H1 (cell line): ENCODE results near the gene ZMIZ1. TPM values are rescaled to one million over a fixed set of nuclear protein-coding genes. Genes with fewer than 3 reads are reported as not detected.

Experiments
- CTCF ChIA-PET: fragments of 300-600 bp; sonication (Branson Sonifier 250); formaldehyde crosslinking; loops from one replicate; lab custom pipeline; 2021; ENCODE audit not compliant: partially characterized antibody; lab: Charles Lee
- POLR2A ChIA-PET: fragments of 300-600 bp; sonication (Branson Sonifier 250); formaldehyde crosslinking; loops from one replicate; lab custom pipeline; 2021; ENCODE audit warnings: inconsistent platforms; ENCODE audit not compliant: partially characterized antibody; lab: Charles Lee
- DNase-seq, 2 experiments: peaks; one replicate each; pipeline versions ENCODE4 v3.0.0 to v3.0.0-alpha.2; 2010 to 2022; ENCODE audit warnings: low spot score in 2 of 2, low read depth in 1 of 2, mixed read lengths in 1 of 2
- FAIRE-seq: peaks from 2 replicates; lab custom pipeline; 2011; peaks lifted over from hg19 to GRCh38; lab: Jason Lieb, UNC
- H2AFZ ChIP-seq: 2 replicates; pipeline ENCODE4 v1.8.1; 2012; ENCODE audit warnings: low read length, inconsistent platforms
- H2AK5ac ChIP-seq: 2 replicates; pipeline ENCODE4 v1.6.1; 2013; ENCODE audit warnings: low read depth, low read length
- H2BK120ac ChIP-seq: replicated peaks from 2 replicates; pipeline ENCODE3; 2013; ENCODE audit warnings: low read depth, low read length, inconsistent platforms
- H2BK12ac ChIP-seq: 2 replicates; pipeline ENCODE4 v1.6.1; 2013; ENCODE audit warnings: low read depth, low read length
- H2BK15ac ChIP-seq: 2 replicates; pipeline ENCODE4 v1.6.1; 2013; ENCODE audit warnings: low read length
- H2BK20ac ChIP-seq: 2 replicates; pipeline ENCODE4 v1.6.1; 2013; ENCODE audit warnings: low read length
- H2BK5ac ChIP-seq: 2 replicates; pipeline ENCODE4 v1.6.1; 2013; ENCODE audit warnings: low read depth, low read length
- H3K14ac ChIP-seq: 2 replicates; pipeline ENCODE4 v1.6.1; 2013; ENCODE audit warnings: inconsistent platforms; ENCODE audit not compliant: insufficient read length
- H3K18ac ChIP-seq: 2 replicates; pipeline ENCODE4 v1.6.1; 2013; ENCODE audit warnings: low read length; ENCODE audit errors: extremely low read depth
- H3K23ac ChIP-seq: 2 replicates; pipeline ENCODE4 v1.6.1; 2013; ENCODE audit warnings: inconsistent platforms; ENCODE audit not compliant: insufficient read length
- H3K23me2 ChIP-seq: 2 replicates; pipeline ENCODE4 v1.6.1; 2013; ENCODE audit warnings: low read depth, low read length
- H3K27ac ChIP-seq: 2 replicates; pipeline ENCODE4 v1.6.1; 2011; ENCODE audit warnings: low read depth, low read length, inconsistent platforms
- H3K27me3 ChIP-seq, 4 experiments: replicated peaks in 1 of 4; 1 replicate in 1 of 4; 2 replicates in 3 of 4; pipeline versions ENCODE4 v1.6.1 to v1.8.1; 2011 to 2013; ENCODE audit warnings: low read length in 3 of 4, mild to moderate bottlenecking in 3 of 4, inconsistent platforms in 2 of 4, mixed read lengths in 2 of 4, moderate library complexity in 1 of 4; ENCODE audit not compliant: control insufficient read depth in 3 of 4, insufficient read depth in 3 of 4; ENCODE audit errors: extremely low read depth in 1 of 4
- H3K36me3 ChIP-seq, 4 experiments: 2 replicates each; pipeline versions ENCODE4 v1.6.1 to v1.8.1; 2011 to 2013; ENCODE audit warnings: mild to moderate bottlenecking in 4 of 4, low read length in 3 of 4, moderate library complexity in 2 of 4, control low read depth in 1 of 4, inconsistent platforms in 1 of 4; ENCODE audit not compliant: insufficient read depth in 4 of 4, control insufficient read depth in 2 of 4
- H3K4ac ChIP-seq: replicated peaks from 2 replicates; pipeline ENCODE3; 2013; ENCODE audit warnings: low read length, low read depth, mixed read lengths, inconsistent platforms; ENCODE audit not compliant: insufficient read length
- H3K4me1 ChIP-seq, 4 experiments: replicated peaks in 1 of 4; 1 replicate in 1 of 4; 2 replicates in 3 of 4; pipeline versions ENCODE4 v1.6.1 to v1.8.1; 2011 to 2013; ENCODE audit warnings: low read length in 3 of 4, inconsistent platforms in 2 of 4, mixed read lengths in 1 of 4; ENCODE audit not compliant: insufficient read depth in 4 of 4, control insufficient read depth in 3 of 4
- H3K4me2 ChIP-seq, 2 experiments: 2 replicates each; pipeline versions ENCODE4 v1.6.1 to v1.8.1; 2011 to 2013; ENCODE audit warnings: low read depth in 2 of 2, low read length in 2 of 2, control low read depth in 1 of 2, inconsistent platforms in 1 of 2, mild to moderate bottlenecking in 1 of 2; ENCODE audit not compliant: insufficient read depth in 1 of 2
- H3K4me3 ChIP-seq, 4 experiments: fragments of 200-600, 300-600 bp in 1 of 4; sonication (generic), shearing (Covaris generic), sonication (Bioruptor Twin) in 1 of 4; 2 replicates each; pipeline versions ENCODE4 v1.5.1 to v1.8.1; 2011 to 2016; ENCODE audit warnings: low read length in 4 of 4, low read depth in 3 of 4, control low read depth in 2 of 4, inconsistent platforms in 2 of 4, mild to moderate bottlenecking in 2 of 4, mixed read lengths in 1 of 4, moderate library complexity in 1 of 4; ENCODE audit not compliant: insufficient read depth in 2 of 4; ENCODE audit errors: extremely low read depth in 1 of 4
- H3K56ac ChIP-seq: replicated peaks from 2 replicates; pipeline ENCODE3; 2013; ENCODE audit warnings: low read depth, mild to moderate bottlenecking, mixed read lengths, low read length, inconsistent platforms; ENCODE audit not compliant: insufficient read length
- H3K79me1 ChIP-seq: 2 replicates; pipeline ENCODE4 v1.6.1; 2013; ENCODE audit warnings: low read depth, low read length, control low read depth
- H3K79me2 ChIP-seq, 2 experiments: 2 replicates each; pipeline versions ENCODE4 v1.6.1 to v1.8.1; 2012 to 2013; ENCODE audit warnings: low read length in 2 of 2, mild to moderate bottlenecking in 2 of 2, inconsistent platforms in 1 of 2; ENCODE audit not compliant: insufficient read depth in 2 of 2, control insufficient read depth in 1 of 2
- H3K9ac ChIP-seq, 4 experiments: replicated peaks in 1 of 4; 1 replicate in 1 of 4; 2 replicates in 3 of 4; pipeline versions ENCODE4 v1.6.1 to v1.8.1; 2011 to 2013; ENCODE audit warnings: low read depth in 3 of 4, low read length in 3 of 4, control low read depth in 2 of 4, mild to moderate bottlenecking in 2 of 4, moderate library complexity in 2 of 4, inconsistent platforms in 1 of 4; ENCODE audit errors: extremely low read depth in 1 of 4
- H3K9me3 ChIP-seq, 2 experiments: 2 replicates each; pipeline versions ENCODE4 v1.6.1 to v1.8.1; 2012 to 2013; ENCODE audit warnings: mild to moderate bottlenecking in 2 of 2, moderate library complexity in 2 of 2, control low read depth in 1 of 2, inconsistent platforms in 1 of 2, low read depth in 1 of 2, low read length in 1 of 2, mixed read lengths in 1 of 2; ENCODE audit not compliant: insufficient read depth in 2 of 2
- H4K20me1 ChIP-seq, 2 experiments: replicated peaks in 1 of 2; 2 replicates each; pipeline versions ENCODE3 to v1.8.1; 2011 to 2013; ENCODE audit warnings: inconsistent platforms in 2 of 2, low read length in 2 of 2, mild to moderate bottlenecking in 1 of 2; ENCODE audit not compliant: insufficient read depth in 2 of 2, control insufficient read depth in 1 of 2
- H4K5ac ChIP-seq: 2 replicates; pipeline ENCODE4 v1.6.1; 2013; ENCODE audit warnings: low read length, low read depth, mixed read lengths, inconsistent platforms; ENCODE audit not compliant: insufficient read length
- H4K8ac ChIP-seq: 2 replicates; pipeline ENCODE4 v1.8.0; 2013; ENCODE audit warnings: mild to moderate bottlenecking, moderate library complexity, low read length, inconsistent platforms; ENCODE audit not compliant: insufficient read depth; ENCODE audit errors: extremely low read depth
- H4K91ac ChIP-seq: replicated peaks from 2 replicates; pipeline ENCODE3; 2013; ENCODE audit warnings: low read length, mixed read lengths, inconsistent platforms; ENCODE audit not compliant: insufficient read length
- CHD1 ChIP-seq: IDR thresholded peaks from 2 replicates; pipeline ENCODE4 v1.6.1; 2012; ENCODE audit warnings: low read depth, low read length, improper control_type of control experiment
- E2F6 ChIP-seq: IDR thresholded peaks from 2 replicates; pipeline ENCODE4 v1.6.1; 2012; ENCODE audit warnings: inconsistent platforms
- KDM4A ChIP-seq: IDR thresholded peaks from one replicate; pipeline ENCODE4 v1.7.1; 2012; ENCODE audit warnings: low read depth, mild to moderate bottlenecking, moderate library complexity, low read length, inconsistent platforms; ENCODE audit not compliant: severe bottlenecking
- RBBP5 ChIP-seq: IDR thresholded peaks from 2 replicates; pipeline ENCODE4 v1.7.1; 2012; ENCODE audit warnings: low read depth, mild to moderate bottlenecking, inconsistent platforms, low read length, moderate library complexity, borderline replicate concordance
- WGBS, 2 experiments: shearing (Covaris generic) in 1 of 2; methylation state at CpG; one replicate each; pipeline versions ENCODE4 v1.1.6 to v1.1.7; 2013 to 2015; ENCODE audit warnings: low lambda C conversion rate in 2 of 2, mixed read lengths in 2 of 2, inconsistent platforms in 1 of 2, low coverage in 1 of 2, missing lambda C conversion rate in 1 of 2; ENCODE audit not compliant: insufficient replicate concordance in 2 of 2, insufficient coverage in 1 of 2, insufficient read length in 1 of 2; ENCODE audit errors: extremely low coverage in 1 of 2, missing lambda C conversion rate in 1 of 2; 5-methylcytosine and 5-hydroxymethylcytosine counted together
- polyA plus RNA-seq, 7 experiments: library from polyadenylated mRNA; depleted of rRNA in 3 of 7; stranded (reverse) in 5 of 7; unstranded in 2 of 7; fragments of >200 nt in 5 of 7; fragments of 200-250 nt in 2 of 7; gene quantifications; 1 replicate in 5 of 7; 2 replicates in 1 of 7; 4 replicates in 1 of 7; pipeline versions ENCODE4 v1.2.1 to v1.2.3, GENCODE V29; 2011 to 2013; ENCODE audit warnings: missing spikeins in 2 of 7, mixed read lengths in 2 of 7
- total RNA-seq: library from RNA; stranded (reverse); fragmentation: NEBNext Ultra II Directional; extraction: Animal tissue kit (Norgen Biotek cat#: 25700); gene quantifications from 2 replicates; pipeline ENCODE4 v1.2.1, GENCODE V29; 2021

ZMIZ1 gene
- total and polyA plus RNA-seq, 2 of the 8 experiments (the other 6 are each of a cell fraction or from before 2014, with no cell fraction given), result 8.1 to 28.0 TPM

GRCh38 chr10:79275105-79275430 lies 206.3 kb downstream of the ZMIZ1 start:
- Histone ChIP-seq H3K36me3 (peaks cover 0 to 12% (median 5%) of the 10 kb centered on the region in 4 experiments; a peak in 5 of 8 replicates), H3K23me2 (no peaks in the 10 kb centered on the region), H2BK15ac (no peak overlapping the region), H2BK12ac (no peak overlapping the region), H4K91ac (no peak overlapping the region), H3K27me3 (no peaks in the 10 kb centered on the region), H3K14ac (no peak overlapping the region), H4K20me1 (peaks cover 5 to 11% of the 10 kb centered on the region in 2 experiments), H2BK5ac (no peak overlapping the region), H2BK120ac (no peak overlapping the region), H3K79me2 (no peaks in the 10 kb centered on the region)
- FAIRE-seq (no peak), DNase-seq (no peak)
- CTCF ChIA-PET, result no interaction called here
- TF ChIP-seq RBBP5 (no peak), KDM4A (no peak), CHD1 (no peak), E2F6 (no peak)
- TF ChIP-seq, all 59 proteins: peak for 0
- WGBS, 2 experiments, result 91% methylated on average over 3 of the region's 3 CpGs; no CpG with 5 or more reads in 1 of the 2 experiments
- H3K23ac ChIP-seq, result no peak overlapping the region
- H4K8ac ChIP-seq, result no peak overlapping the region
- no peak overlapping the region for H4K5ac ChIP-seq
- H3K18ac ChIP-seq, result no peak overlapping the region
- H3K9ac ChIP-seq, result no peak overlapping the region
- no peaks in the 10 kb centered on the region; a peak in 3 of 7 replicates for H3K4me1 ChIP-seq
- peaks cover 0 to 10% of the 10 kb centered on the region in 2 experiments; a peak in 1 of 4 replicates for H3K9me3 ChIP-seq
- H2AFZ ChIP-seq, result no peak overlapping the region
- no peak overlapping the region for H2AK5ac ChIP-seq
- POLR2A ChIA-PET, result no interaction called here
- H3K27ac ChIP-seq, result no peak overlapping the region
- H3K79me1 ChIP-seq, result 0 out of 2 replicates have a peak, but pooled peaks cover 2% of the 10 kb centered on the region
- H3K56ac ChIP-seq, result no peak overlapping the region
- H3K4me2 ChIP-seq, result no peak overlapping the region
- H3K4ac ChIP-seq, result no peak overlapping the region
- H2BK20ac ChIP-seq, result no peak overlapping the region
- no peak overlapping the region for H3K4me3 ChIP-seq
